Activated CD8-positive, alpha-beta memory T cell treated with anti-CD3 and anti-CD28 coated beads for 1 hour (primary cell): ENCODE data around the gene SLC27A6.
"Not testable (repeated sequence)": the region's sequence is repeated elsewhere in the genome, so short reads cannot be mapped to it uniquely, and the experiment has no call there.

Source experiments
- DNase-seq, 2 donors: peaks; one replicate each; pipeline ENCODE4 v3.0.0-alpha.2; 2020; ENCODE audit warnings: low read depth in 1 of 2; ENCODE audit errors: extremely low read depth in 1 of 2

The SLC27A6 gene

GRCh38 chr5:129001841-129002526, 36.7 kb downstream of the SLC27A6 start:
- no peak for DNase-seq

GRCh38 chr5:129002527-129002842, 37.2 kb downstream of the SLC27A6 start:
- no peak for DNase-seq

- no peak for DNase-seq
These were observed 37.9 kb downstream of the SLC27A6 start for GRCh38 chr5:129003232-129003631.

- DNase-seq, result no peak
These were observed 48.9 kb downstream of the SLC27A6 start for GRCh38 chr5:129014185-129014584.

- DNase-seq, result no peak
These were observed 53.5 kb downstream of the SLC27A6 start for GRCh38 chr5:129018837-129019236.

- no peak for DNase-seq
These were observed 54.2 kb downstream of the SLC27A6 start for GRCh38 chr5:129019401-129019908.

- no peak for DNase-seq
These were observed 55.4 kb downstream of the SLC27A6 start for GRCh38 chr5:129020683-129021082.

GRCh38 chr5:129021744-129022143, 56.5 kb downstream of the SLC27A6 start:
- DNase-seq, result no peak

- no peak for DNase-seq
These were observed 57.3 kb downstream of the SLC27A6 start for GRCh38 chr5:129022599-129022998.

GRCh38 chr5:129027260-129027659, 62.0 kb downstream of the SLC27A6 start:
- DNase-seq, result no peak

GRCh38 chr5:129031886-129032683, 66.8 kb downstream of the SLC27A6 start:
- no peak for DNase-seq

GRCh38 chr5:129036257-129036656, 71.0 kb downstream of the SLC27A6 start:
- DNase-seq, result not testable (repeated sequence)

GRCh38 chr5:129041196-129041881, 76.1 kb downstream of the SLC27A6 start:
- DNase-seq, result no peak

- no peak for DNase-seq
These were observed 77.0 kb downstream of the SLC27A6 start for GRCh38 chr5:129042306-129042705.

- no peak for DNase-seq
These were observed 78.6 kb downstream of the SLC27A6 start for GRCh38 chr5:129043894-129044293.

- DNase-seq, result no peak
These were observed 80.9 kb downstream of the SLC27A6 start for GRCh38 chr5:129046151-129046550.

GRCh38 chr5:129048509-129048908, 83.2 kb downstream of the SLC27A6 start:
- no peak for DNase-seq

GRCh38 chr5:129049126-129049799, 84.0 kb downstream of the SLC27A6 start:
- no peak for DNase-seq

GRCh38 chr5:129051283-129051682, 86.0 kb downstream of the SLC27A6 start:
- DNase-seq, result no peak

- DNase-seq, result no peak
These were observed 88.2 kb downstream of the SLC27A6 start for GRCh38 chr5:129053438-129053837.

- no peak for DNase-seq
These were observed 92.0 kb downstream of the SLC27A6 start for GRCh38 chr5:129057329-129057728.
